Vagina (tissue), 2 donors: ENCODE results near the gene OR6N1.

ENCODE experiments used
- POLR2A ChIP-seq, 2 donors: fragments of 450-650 bp; IDR thresholded peaks; one replicate each; pipeline ENCODE4 v1.6.1; 2017; ENCODE audit warnings: antibody characterized with exemption in 2 of 2, mild to moderate bottlenecking in 2 of 2, moderate library complexity in 2 of 2
- POLR2AphosphoS5 ChIP-seq, 2 donors: sonication (generic); formaldehyde crosslinking; IDR thresholded peaks; one replicate each; pipeline ENCODE4 v1.9.0; 2017; ENCODE audit warnings: antibody characterized with exemption in 2 of 2, mild to moderate bottlenecking in 2 of 2, low read depth in 1 of 2; ENCODE audit not compliant: insufficient read depth in 1 of 2
- TF ChIP-seq, protein P1 (sequence below), 3 experiments: fragments of 450-650 bp in 2 of 3; fragments of 200-600 bp in 1 of 3; sonication (generic) in 1 of 3; IDR thresholded peaks; one replicate each; pipeline ENCODE4 v1.5.1; 2017 to 2019; ENCODE audit warnings: antibody characterized with exemption in 3 of 3, mild to moderate bottlenecking in 2 of 3, moderate library complexity in 2 of 3

DNA sequence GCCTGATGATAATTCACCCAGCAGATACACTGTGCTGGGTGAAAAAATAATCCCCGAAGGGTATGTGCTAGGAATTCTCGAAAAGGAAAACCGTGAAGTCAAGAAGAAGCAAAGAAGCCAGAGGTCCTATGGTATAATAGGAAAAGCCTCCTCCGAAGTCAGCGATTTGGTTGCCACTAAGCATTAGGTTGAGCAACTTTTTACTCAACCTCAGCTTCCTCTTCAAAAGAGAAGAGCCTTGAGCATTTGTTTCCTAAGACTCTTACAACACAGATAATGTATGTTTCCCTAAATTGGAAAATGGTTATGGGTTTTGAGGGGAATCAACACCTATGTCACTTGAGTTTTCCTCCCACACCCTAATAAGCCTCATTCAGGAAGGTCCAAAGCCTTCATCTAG is 37.9 kb upstream of the OR6N1 start:
- TF ChIP-seq POLR2A (IDR thresholded peaks at IDR 0.05): no peak
- TF ChIP-seq, protein P1, sequence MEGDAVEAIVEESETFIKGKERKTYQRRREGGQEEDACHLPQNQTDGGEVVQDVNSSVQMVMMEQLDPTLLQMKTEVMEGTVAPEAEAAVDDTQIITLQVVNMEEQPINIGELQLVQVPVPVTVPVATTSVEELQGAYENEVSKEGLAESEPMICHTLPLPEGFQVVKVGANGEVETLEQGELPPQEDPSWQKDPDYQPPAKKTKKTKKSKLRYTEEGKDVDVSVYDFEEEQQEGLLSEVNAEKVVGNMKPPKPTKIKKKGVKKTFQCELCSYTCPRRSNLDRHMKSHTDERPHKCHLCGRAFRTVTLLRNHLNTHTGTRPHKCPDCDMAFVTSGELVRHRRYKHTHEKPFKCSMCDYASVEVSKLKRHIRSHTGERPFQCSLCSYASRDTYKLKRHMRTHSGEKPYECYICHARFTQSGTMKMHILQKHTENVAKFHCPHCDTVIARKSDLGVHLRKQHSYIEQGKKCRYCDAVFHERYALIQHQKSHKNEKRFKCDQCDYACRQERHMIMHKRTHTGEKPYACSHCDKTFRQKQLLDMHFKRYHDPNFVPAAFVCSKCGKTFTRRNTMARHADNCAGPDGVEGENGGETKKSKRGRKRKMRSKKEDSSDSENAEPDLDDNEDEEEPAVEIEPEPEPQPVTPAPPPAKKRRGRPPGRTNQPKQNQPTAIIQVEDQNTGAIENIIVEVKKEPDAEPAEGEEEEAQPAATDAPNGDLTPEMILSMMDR (IDR thresholded peaks at IDR 0.05): no peak
- no peak for TF ChIP-seq POLR2AphosphoS5 (IDR thresholded peaks at IDR 0.05; ENCODE audit: insufficient read depth in 1 of 2, low read depth in 1 of 2)
